Subcutaneous adipose tissue (tissue), 4 donors: ENCODE measurements around the gene ARF1. TPM values are rescaled to one million over a fixed set of nuclear protein-coding genes. Genes with fewer than 3 reads are reported as not detected.

Source experiments
- total RNA-seq, 4 donors: library from RNA; depleted of rRNA; stranded (reverse); fragments of >200 nt; gene quantifications; one replicate each; pipeline ENCODE4 v1.1.0, GENCODE V29; 2016
- TF ChIP-seq, protein P1 (sequence below): fragments of 450-650 bp; IDR thresholded peaks from one replicate; pipeline ENCODE4 v1.5.1; 2016; ENCODE audit warnings: low read depth, mild to moderate bottlenecking, control low read depth, antibody characterized with exemption, moderate library complexity

Gene ARF1
- total RNA-seq, 4 donors from 2014 or later, result 227 to 245 (median 236) TPM

DNA sequence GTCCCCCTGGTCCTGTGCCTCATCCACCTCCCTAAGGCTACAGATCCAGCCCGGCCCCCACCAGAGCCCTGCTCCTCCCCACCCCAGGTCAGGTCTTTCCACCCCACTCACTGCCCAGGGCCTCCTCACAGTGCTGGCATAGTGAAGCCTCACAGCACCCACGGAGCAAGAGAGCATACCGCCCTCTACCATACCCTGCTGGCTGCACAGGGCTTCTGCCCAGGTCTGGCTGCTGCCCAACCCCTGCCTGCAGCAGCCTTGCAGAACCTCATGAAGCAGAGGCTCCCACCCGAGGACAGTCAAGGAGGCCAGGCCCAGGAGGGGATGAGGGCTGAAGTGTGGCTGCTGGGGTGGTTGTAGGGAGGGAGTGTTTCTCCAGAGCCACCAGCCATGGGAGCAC, 19.7 kb upstream of the ARF1 start:
- TF ChIP-seq, protein P1, sequence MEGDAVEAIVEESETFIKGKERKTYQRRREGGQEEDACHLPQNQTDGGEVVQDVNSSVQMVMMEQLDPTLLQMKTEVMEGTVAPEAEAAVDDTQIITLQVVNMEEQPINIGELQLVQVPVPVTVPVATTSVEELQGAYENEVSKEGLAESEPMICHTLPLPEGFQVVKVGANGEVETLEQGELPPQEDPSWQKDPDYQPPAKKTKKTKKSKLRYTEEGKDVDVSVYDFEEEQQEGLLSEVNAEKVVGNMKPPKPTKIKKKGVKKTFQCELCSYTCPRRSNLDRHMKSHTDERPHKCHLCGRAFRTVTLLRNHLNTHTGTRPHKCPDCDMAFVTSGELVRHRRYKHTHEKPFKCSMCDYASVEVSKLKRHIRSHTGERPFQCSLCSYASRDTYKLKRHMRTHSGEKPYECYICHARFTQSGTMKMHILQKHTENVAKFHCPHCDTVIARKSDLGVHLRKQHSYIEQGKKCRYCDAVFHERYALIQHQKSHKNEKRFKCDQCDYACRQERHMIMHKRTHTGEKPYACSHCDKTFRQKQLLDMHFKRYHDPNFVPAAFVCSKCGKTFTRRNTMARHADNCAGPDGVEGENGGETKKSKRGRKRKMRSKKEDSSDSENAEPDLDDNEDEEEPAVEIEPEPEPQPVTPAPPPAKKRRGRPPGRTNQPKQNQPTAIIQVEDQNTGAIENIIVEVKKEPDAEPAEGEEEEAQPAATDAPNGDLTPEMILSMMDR, result no peak

DNA sequence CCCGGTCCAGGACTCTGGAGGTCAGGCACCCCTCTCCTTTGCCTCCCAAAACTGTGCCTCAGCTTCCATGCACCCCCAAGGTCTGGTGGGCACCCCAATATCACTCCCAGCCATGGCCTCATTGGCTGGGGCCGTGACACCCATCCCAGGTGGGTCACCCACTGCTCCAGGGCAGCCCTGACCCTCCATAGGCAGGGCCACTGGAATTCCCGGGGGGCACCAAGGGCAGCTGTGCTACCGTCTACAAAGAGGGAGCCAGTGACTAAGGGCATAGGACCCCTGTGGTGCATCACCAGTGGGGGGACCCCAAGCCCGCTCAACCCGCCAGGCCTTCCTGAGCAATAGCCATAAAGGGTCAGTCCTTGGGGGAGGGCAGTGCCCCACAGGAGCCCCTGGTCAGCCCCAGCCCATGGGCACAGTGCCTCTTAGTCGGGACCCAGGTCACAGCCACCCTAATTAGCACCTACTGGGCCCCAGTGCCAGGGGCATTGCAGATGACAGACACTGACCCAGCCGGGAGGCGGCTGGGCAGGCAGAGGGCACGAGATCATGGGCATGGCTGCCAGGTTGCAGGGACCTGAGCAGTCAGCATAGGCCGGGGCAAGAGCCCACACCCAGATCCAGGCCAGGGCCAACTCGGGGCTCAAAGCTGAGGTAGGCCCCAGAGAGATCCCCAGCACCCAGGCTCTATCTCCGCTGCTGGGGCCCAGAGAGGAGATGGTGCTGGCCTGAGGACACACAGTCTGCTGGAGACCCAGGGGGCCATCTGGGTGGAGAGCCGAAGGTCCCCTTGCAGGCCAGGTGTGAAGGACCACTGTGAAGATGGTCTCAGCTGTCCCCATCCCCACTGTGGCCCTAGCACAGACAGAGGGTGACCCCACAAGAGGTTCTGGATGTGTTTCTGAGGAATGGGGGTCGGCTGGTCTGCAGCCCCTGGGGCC, 19.0 kb upstream of the ARF1 start:
- TF ChIP-seq, protein P1, result no peak

DNA sequence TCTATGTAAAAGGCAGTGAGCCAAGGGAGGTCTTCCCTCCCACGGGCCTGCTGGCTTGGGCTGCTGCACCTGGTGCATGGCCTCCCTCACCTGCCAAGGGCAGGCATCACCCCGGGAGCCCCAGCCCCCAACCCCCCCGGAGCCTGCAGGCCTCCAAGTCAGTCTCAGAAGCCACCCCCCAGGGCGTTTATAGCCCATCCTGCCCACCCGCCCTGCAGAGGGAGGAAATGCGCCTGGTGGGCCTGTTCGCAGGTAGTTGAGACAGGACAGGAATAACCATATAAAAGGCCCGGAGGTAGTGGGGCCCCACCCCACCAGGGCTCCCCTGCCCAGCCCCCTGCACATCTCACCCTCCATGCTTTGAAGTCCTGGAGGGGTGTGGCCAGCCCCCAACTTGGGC, 18.2 kb upstream of the ARF1 start:
- TF ChIP-seq, protein P1, result no peak

DNA sequence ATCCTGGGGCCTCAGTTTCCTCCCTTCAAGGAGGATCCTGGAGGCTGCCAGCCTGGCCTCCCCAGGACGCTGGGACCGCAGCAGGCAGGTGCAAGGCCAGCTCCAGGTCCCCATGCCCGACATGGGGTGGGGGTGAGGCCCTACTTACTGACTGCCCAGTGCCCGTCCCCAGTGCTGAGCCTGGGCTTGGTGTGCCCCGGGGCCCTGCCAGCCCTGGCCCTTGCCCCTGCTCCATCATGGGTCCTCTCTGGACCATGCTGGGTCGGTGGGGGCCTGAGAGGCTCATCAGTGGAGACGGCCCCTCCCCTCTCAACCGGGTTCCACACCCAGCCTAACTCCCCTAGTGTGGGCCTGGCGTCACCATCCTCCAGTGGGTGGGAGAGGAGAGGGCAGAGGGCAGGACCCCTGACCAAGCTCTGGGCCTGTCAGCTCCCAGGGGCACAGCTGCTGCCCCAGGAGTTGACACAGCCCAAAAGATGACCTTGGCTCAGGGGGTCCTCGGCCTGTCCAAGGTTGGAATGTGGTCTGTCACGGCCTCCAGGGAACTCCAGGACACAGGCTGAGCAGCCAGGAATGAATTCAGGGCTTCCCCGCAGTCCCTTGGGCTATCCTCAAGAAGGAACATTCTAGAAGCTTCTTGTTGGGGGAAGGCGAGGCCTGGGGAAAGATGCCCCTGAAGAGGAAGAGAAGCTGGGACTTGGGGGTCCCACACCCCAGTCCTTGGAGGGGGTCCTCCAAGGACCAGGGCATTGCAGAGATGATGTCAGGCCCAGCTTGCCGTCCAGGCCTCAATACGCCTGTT, 17.6 kb upstream of the ARF1 start:
- TF ChIP-seq, protein P1, result no peak

DNA sequence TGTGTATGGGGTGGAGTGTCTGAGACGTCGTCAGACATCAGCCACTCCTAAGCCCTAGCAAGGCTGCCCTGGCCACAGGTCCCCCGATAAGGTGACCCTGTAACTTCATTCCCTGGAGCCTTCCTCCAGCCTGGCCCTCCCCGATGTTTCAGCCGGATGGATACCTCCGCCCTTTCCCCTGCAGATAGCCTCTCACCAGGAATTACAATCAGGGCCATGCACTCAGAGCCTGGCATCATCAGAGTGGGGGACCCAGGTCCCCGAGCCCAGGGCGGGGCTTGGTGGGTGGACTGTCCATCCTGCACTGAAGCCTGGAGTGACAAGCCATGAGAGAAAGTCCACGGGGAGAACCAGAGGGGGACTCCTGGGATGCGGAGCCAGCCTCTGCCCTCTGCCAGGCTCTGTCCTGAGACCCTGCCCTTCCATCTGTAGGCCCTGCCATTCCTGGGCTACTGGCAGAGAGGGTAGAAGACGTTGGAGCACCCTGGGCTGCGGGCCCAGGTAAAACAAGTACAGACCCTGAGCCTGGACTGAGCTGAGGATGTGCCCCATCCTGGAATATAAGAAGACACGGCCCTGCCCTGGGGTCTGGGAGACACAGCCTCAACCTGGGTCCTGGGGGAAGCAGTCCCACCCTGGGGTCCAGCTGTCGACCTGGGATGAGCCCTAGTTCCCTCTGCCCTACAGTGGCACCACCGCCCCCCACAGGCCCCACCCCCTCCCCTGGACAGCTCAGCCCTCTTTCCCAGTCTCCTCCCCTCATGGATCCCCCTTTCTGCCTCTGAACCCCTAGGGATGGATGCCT, 16.8 kb upstream of the ARF1 start:
- TF ChIP-seq, protein P1, result no peak

DNA sequence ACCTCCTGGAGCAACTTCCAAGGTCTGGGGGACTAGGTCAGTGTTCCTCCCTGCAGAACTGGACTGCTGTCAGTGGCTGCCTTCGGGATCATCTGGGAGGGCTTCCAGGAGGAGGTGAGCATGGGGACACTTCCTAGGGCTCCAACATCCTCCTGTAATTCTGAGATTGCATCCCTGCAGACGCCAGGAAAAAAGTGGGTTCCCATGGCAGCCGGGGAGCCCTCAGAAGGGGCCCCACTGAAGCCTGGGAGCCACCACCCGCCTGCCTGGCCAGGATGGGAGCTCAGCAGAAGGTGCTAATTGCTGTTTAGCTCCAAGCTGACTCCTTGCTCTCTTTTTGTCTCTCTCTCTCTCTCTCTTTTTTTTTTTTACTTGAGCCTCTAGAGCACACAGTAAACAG, 16.1 kb upstream of the ARF1 start:
- TF ChIP-seq, protein P1, result no peak
